CD4-positive, alpha-beta T cell (primary cell): ENCODE results near the gene HDGFL1. TPM values are rescaled to one million over a fixed set of nuclear protein-coding genes. Genes with fewer than 3 reads are reported as not detected.

Source experiments
- ATAC-seq: fragments of 200-7000 bp; cut with Tn5 transposase; one replicate; pipeline ENCODE4 v1.10.0; 2022; ENCODE audit warnings: mild to moderate bottlenecking; ENCODE audit not compliant: poor library complexity
- CTCF ChIA-PET: fragments of 350-600 bp; sonication (Branson Sonifier 250); formaldehyde crosslinking; loops from one replicate; lab custom pipeline; 2021; ENCODE audit warnings: antibody characterized with exemption, inconsistent platforms; lab: Charles Lee
- POLR2A ChIA-PET: fragments of 350-600 bp; sonication (Branson Sonifier 250); formaldehyde crosslinking; loops from one replicate; lab custom pipeline; 2021; ENCODE audit warnings: antibody characterized with exemption, inconsistent platforms; lab: Charles Lee
- DNase-seq, 14 experiments: peaks; one replicate each; pipeline ENCODE4 v3.0.0-alpha.2; 2013 to 2020; ENCODE audit warnings: mixed read lengths in 2 of 14
- H3K27ac ChIP-seq, 2 donors: one replicate each; pipeline versions ENCODE4 v1.5.1 to v1.7.0; 2013; ENCODE audit warnings: low read length in 2 of 2, low read depth in 1 of 2, mild to moderate bottlenecking in 1 of 2
- H3K27me3 ChIP-seq, 2 experiments: 1 replicate in 1 of 2; 2 replicates in 1 of 2; pipeline versions ENCODE4 v1.6.1 to v1.7.0; 2013; ENCODE audit warnings: low read length in 2 of 2, control low read depth in 1 of 2, mild to moderate bottlenecking in 1 of 2, moderate library complexity in 1 of 2; ENCODE audit not compliant: insufficient read depth in 2 of 2, control insufficient read depth in 1 of 2
- H3K36me3 ChIP-seq: one replicate; pipeline ENCODE4 v1.6.1; 2013; ENCODE audit warnings: low read length, control low read depth; ENCODE audit not compliant: insufficient read depth
- H3K4me1 ChIP-seq: one replicate; pipeline ENCODE4 v1.6.1; 2013; ENCODE audit warnings: low read length, control low read depth; ENCODE audit not compliant: insufficient read depth
- H3K4me3 ChIP-seq: one replicate; pipeline ENCODE4 v1.5.1; 2013; ENCODE audit warnings: mild to moderate bottlenecking, low read length, moderate library complexity
- H3K9me3 ChIP-seq, 2 experiments: 1 replicate in 1 of 2; 2 replicates in 1 of 2; pipeline versions ENCODE4 v1.6.1 to v1.7.0; 2013; ENCODE audit warnings: low read length in 2 of 2, mild to moderate bottlenecking in 2 of 2, control low read depth in 1 of 2, moderate library complexity in 1 of 2; ENCODE audit not compliant: control insufficient read depth in 1 of 2, insufficient read depth in 1 of 2
- H3K27ac Mint-ChIP-seq: one replicate; pipeline ENCODE4 v1.8.0; 2020; ENCODE audit warnings: mixed read lengths
- H3K27me3 Mint-ChIP-seq: one replicate; pipeline ENCODE4 v1.8.0; 2021; ENCODE audit warnings: mixed read lengths
- H3K36me3 Mint-ChIP-seq: one replicate; pipeline ENCODE4 v1.8.0; 2021; ENCODE audit warnings: low read depth, mixed read lengths
- H3K4me1 Mint-ChIP-seq: one replicate; pipeline ENCODE4 v1.8.0; 2021; ENCODE audit warnings: low read depth, mixed read lengths
- H3K4me3 Mint-ChIP-seq: one replicate; pipeline ENCODE4 v1.8.0; 2020; ENCODE audit warnings: mild to moderate bottlenecking, mixed read lengths
- H3K9me3 Mint-ChIP-seq: one replicate; pipeline ENCODE4 v1.8.0; 2020; ENCODE audit warnings: mixed read lengths
- CTCF ChIP-seq: fragments of 200-600 bp; IDR thresholded peaks from one replicate; pipeline ENCODE4 v1.8.0; 2022; ENCODE audit warnings: antibody characterized with exemption, mild to moderate bottlenecking
- intact Hi-C, 2 experiments: fragments of 100-400 bp; cut with DNase I in 1 of 2; cut with micrococcal nuclease in 1 of 2; formaldehyde crosslinking; loops; one replicate each; pipeline versions ENCODE4 v1.15.1 to v1.9.0; 2023 to 2025; cut with DNase I, micrococcal nuclease
- total RNA-seq, 174 experiments: library from RNA in 2 of 174; stranded (reverse) in 2 of 174; gene quantifications; one replicate each; pipeline ENCODE4 v1.2.3 and lab custom pipeline; 2021 to 2026

The HDGFL1 gene
- total RNA-seq, 2 experiments from 2014 or later = not detected

GRCh38 chr6:22558288-22558882 is 11.0 kb upstream of the HDGFL1 start:
- no peaks in the 10 kb centered on the region for H3K36me3 Mint-ChIP-seq
- no peak overlapping the region for H3K4me3 ChIP-seq
- H3K27me3 Mint-ChIP-seq = no peaks in the 10 kb centered on the region
- no peaks in the 10 kb centered on the region for H3K4me1 ChIP-seq
- H3K27ac Mint-ChIP-seq = no peak overlapping the region
- no peak for TF ChIP-seq CTCF
- no peaks in the 10 kb centered on the region for H3K9me3 ChIP-seq
- H3K36me3 ChIP-seq = no peaks in the 10 kb centered on the region
- no peak overlapping the region for H3K4me3 Mint-ChIP-seq
- no peaks in the 10 kb centered on the region for H3K27me3 ChIP-seq
- ATAC-seq = no peak
- DNase-seq = no peak
- ChIA-PET CTCF (no interaction called here), POLR2A (no interaction called here)
- no peak overlapping the region for H3K27ac ChIP-seq
- intact Hi-C loops = no loop called here
- H3K4me1 Mint-ChIP-seq = no peaks in the 10 kb centered on the region
- H3K9me3 Mint-ChIP-seq = peaks cover under 1% of the 10 kb centered on the region

- POLR2A ChIA-PET = no interaction called here
- intact Hi-C loops = no loop called here
- no peaks in the 10 kb centered on the region for H3K4me1 Mint-ChIP-seq
- H3K9me3 Mint-ChIP-seq = peaks cover 3% of the 10 kb centered on the region
- no peak for ATAC-seq
- Histone ChIP-seq H3K27ac (no peak overlapping the region), H3K4me3 (no peak overlapping the region), H3K9me3 (peaks cover 0 to 19% of the 10 kb centered on the region in 2 experiments), H3K36me3 (no peaks in the 10 kb centered on the region), H3K27me3 (no peaks in the 10 kb centered on the region), H3K4me1 (no peaks in the 10 kb centered on the region)
- DNase-seq = no peak
- no peaks in the 10 kb centered on the region for H3K36me3 Mint-ChIP-seq
- no peak overlapping the region for H3K27ac Mint-ChIP-seq
- no peak for TF ChIP-seq CTCF
- no peaks in the 10 kb centered on the region for H3K27me3 Mint-ChIP-seq
- CTCF ChIA-PET = no interaction called here
- no peak overlapping the region for H3K4me3 Mint-ChIP-seq
These were observed 512 bp upstream of the HDGFL1 start for GRCh38 chr6:22568854-22569253.

- TF ChIP-seq CTCF = no peak
- POLR2A ChIA-PET = no interaction called here
- Histone ChIP-seq H3K4me1 (no peaks in the 10 kb centered on the region), H3K27me3 (no peaks in the 10 kb centered on the region), H3K36me3 (no peaks in the 10 kb centered on the region), H3K4me3 (no peak overlapping the region), H3K27ac (no peak overlapping the region), H3K9me3 (peaks cover 0 to 19% of the 10 kb centered on the region in 2 experiments)
- H3K27ac Mint-ChIP-seq = no peak overlapping the region
- H3K27me3 Mint-ChIP-seq = no peaks in the 10 kb centered on the region
- DNase-seq = peak in 1 of 14 experiments; percentile 15
- no peaks in the 10 kb centered on the region for H3K36me3 Mint-ChIP-seq
- CTCF ChIA-PET = no interaction called here
- H3K4me3 Mint-ChIP-seq = no peak overlapping the region
- H3K9me3 Mint-ChIP-seq = peaks cover 3% of the 10 kb centered on the region
- no peak for ATAC-seq
- intact Hi-C loops = no loop called here
- H3K4me1 Mint-ChIP-seq = no peaks in the 10 kb centered on the region
These were observed 802 bp downstream of the HDGFL1 start for GRCh38 chr6:22570185-22570551.
